Fibroblast of villous mesenchyme (primary cell): ENCODE data around the gene MED19. TPM values are rescaled to one million over a fixed set of nuclear protein-coding genes. Genes with fewer than 3 reads are reported as not detected.

Experiments used
- DNase-seq: peaks from one replicate; pipeline ENCODE4 v3.0.0-alpha.2; 2010; ENCODE audit warnings: low read depth
- H3K4me3 ChIP-seq: 2 replicates; pipeline ENCODE4 v1.5.1; 2011; ENCODE audit warnings: low read depth, mild to moderate bottlenecking, low read length
- CTCF ChIP-seq: IDR thresholded peaks from 2 replicates; pipeline ENCODE4 v1.5.1; 2012; ENCODE audit warnings: low read depth, mild to moderate bottlenecking, low read length; ENCODE audit not compliant: insufficient read depth
- total RNA-seq: library from RNA; depleted of rRNA; stranded (reverse); fragments of >200 nt; gene quantifications from 2 replicates; pipeline ENCODE4 v1.2.3, GENCODE V29; 2012

Gene MED19
- total RNA-seq: 11.2 and 14.2 TPM in 2 replicates

GRCh38 chr11:57711414-57712255, at the start of gene MED19:
Gene MED19, minus strand, starts transcription at chr11:57712215. Its CDS starts 36 bp downstream, at chr11:57712179.
- TF ChIP-seq CTCF: no peak
- DNase-seq: peak; percentile 80
- H3K4me3 ChIP-seq: peak within 1 kb of the TSS; percentile 97

GRCh38 chr11:57758174-57758573, 46.2 kb upstream of the MED19 start:
- no peak for DNase-seq
- no peak overlapping the region for H3K4me3 ChIP-seq
- TF ChIP-seq CTCF: no peak

- no peak for DNase-seq
- no peak overlapping the region for H3K4me3 ChIP-seq
- TF ChIP-seq CTCF: no peak
Measured at GRCh38 chr11:57752954-57753353, 40.9 kb upstream of the MED19 start.

- DNase-seq: peak; percentile 64
- TF ChIP-seq CTCF: peak; percentile 59
- H3K4me3 ChIP-seq: no peak within 1 kb of the TSS
Measured at GRCh38 chr11:57751676-57752253, 39.8 kb upstream of the MED19 start, which contains the start of gene BTBD18. Gene BTBD18, minus strand, starts transcription at chr11:57751819. Its CDS starts 631 bp downstream, at chr11:57751188.

GRCh38 chr11:57751176-57751575, 39.2 kb upstream of the MED19 start:
- no peak for TF ChIP-seq CTCF
- no peak overlapping the region for H3K4me3 ChIP-seq
- no peak for DNase-seq

GRCh38 chr11:57746920-57747319, 34.9 kb upstream of the MED19 start:
- no peak for DNase-seq
- TF ChIP-seq CTCF: no peak
- H3K4me3 ChIP-seq: no peak overlapping the region
